Astrocyte of the spinal cord (primary cell): Measurements from ENCODE around the gene STXBP5.

Experiments
- DNase-seq: peaks from one replicate; pipeline ENCODE4 v3.0.0; 2011; ENCODE audit warnings: low read depth, low spot score
- H3K4me3 ChIP-seq: 2 replicates; pipeline ENCODE4 v1.5.1; 2011; ENCODE audit warnings: low read depth, mild to moderate bottlenecking, low read length, moderate library complexity
- CTCF ChIP-seq: IDR thresholded peaks from 2 replicates; pipeline ENCODE4 v1.5.1; 2012; ENCODE audit warnings: low read depth, mild to moderate bottlenecking, low read length, inconsistent platforms
- in situ Hi-C: cut with HindIII; loops from 2 replicates; pipeline ENCODE4 v1.10.0; 2017; ENCODE audit warnings: low sequenced_read_pairs

STXBP5 gene

GRCh38 chr6:147421903-147422302 lies 217.7 kb downstream of the STXBP5 start:
- TF ChIP-seq CTCF: no peak
- H3K4me3 ChIP-seq: no peak overlapping the region
- in situ Hi-C loops: no loop called here
- DNase-seq: no peak

DNA sequence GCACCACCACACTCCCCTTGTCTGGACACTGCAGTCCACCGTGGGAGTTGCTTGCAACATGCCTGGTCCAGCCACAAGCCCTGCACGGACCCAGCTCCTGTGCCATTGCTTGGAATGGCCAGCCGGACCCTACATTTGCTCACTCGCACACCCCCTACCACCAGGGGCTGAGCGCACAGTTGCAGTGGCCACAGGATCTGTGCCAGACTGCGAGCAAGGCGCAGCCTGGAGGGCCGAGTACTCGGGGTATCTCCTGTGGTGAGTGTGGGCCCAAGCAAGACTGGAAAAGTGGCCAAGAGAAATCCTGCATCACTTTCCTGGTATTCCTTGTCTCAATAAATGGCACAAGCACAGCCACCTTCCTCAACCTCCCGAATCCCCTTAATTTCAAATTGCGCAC lies 218.9 kb downstream of the STXBP5 start:
- no peak overlapping the region for H3K4me3 ChIP-seq
- no peak for TF ChIP-seq CTCF
- in situ Hi-C loops: no loop called here
- DNase-seq: no peak

DNA sequence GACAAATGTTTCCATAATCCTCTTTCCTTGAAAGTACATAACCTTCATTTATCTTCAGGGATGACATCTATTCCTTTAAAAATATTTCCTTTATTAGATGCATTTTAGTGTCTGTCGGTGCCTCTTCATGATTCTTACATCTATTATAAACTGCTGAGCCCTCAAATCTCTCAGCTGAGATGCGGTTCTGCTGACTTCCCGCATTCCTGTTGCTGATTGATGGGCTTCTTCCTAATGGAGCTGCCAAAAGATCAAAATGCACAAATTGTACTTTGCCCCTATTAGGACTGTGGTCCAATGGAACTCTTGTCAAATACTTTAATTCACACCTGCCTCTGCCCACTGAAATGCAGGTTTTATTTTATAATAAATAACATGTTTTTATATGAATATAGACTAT lies 225.6 kb downstream of the STXBP5 start:
- DNase-seq: no peak
- TF ChIP-seq CTCF: no peak
- in situ Hi-C loops: no loop called here

GRCh38 chr6:147430811-147431210 lies 226.6 kb downstream of the STXBP5 start:
- TF ChIP-seq CTCF: no peak
- DNase-seq: no peak
- no peak overlapping the region for H3K4me3 ChIP-seq
- in situ Hi-C loops: no loop called here

More for the DNA sequence above, 225.6 kb downstream of the STXBP5 start:
- no peak overlapping the region for H3K4me3 ChIP-seq

DNA sequence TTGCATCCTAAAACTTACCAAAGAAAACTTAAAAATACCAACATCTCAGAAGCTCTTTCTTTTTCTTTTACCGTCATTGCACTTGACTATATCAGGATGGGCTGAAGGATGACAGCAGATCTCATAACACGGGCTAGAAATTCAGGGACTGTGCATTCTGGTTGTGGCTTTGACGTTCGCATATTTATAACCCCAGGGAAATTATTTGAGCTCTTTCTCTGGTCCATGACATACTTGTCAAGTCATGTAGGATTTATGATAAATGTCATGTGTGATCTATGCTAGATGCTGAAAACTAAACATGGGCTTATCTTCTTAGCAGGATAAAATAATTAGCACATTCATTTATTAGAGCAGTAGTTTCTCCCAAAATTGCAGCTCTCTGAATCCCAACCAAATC lies 229.9 kb downstream of the STXBP5 start:
- DNase-seq: no peak
- no peak overlapping the region for H3K4me3 ChIP-seq
- no peak for TF ChIP-seq CTCF
- in situ Hi-C loops: no loop called here

DNA sequence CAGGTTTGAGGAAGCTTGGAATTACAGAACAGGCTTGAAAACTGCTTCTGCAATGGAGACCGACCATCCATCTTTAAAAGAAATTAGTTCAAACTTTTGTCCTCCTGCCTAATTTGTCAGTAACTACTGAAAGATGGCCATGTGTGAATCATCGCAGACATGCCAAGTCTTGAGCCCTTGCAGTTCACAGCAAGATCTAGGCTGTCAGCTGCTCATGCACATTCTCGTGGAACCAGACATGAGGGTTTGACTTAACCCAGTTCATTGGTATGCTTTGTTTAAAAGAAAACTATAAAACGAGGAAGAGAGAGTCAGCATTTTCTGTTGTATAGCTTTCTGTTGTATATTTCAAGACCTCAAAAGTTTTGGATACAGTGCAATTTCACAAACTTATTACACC lies 230.3 kb downstream of the STXBP5 start:
- no peak overlapping the region for H3K4me3 ChIP-seq
- no peak for TF ChIP-seq CTCF
- no peak for DNase-seq
- in situ Hi-C loops: no loop called here

- TF ChIP-seq CTCF: no peak
- no peak overlapping the region for H3K4me3 ChIP-seq
- DNase-seq: no peak
- in situ Hi-C loops: no loop called here
Observed at GRCh38 chr6:147437615-147438014, 233.4 kb downstream of the STXBP5 start.
